ENCODE data around the gene PIM2.

PIM2 gene

GRCh38 chrX:48935301-48935670 is 16.5 kb upstream of the PIM2 start:
- no peak for DNase-seq

DNA sequence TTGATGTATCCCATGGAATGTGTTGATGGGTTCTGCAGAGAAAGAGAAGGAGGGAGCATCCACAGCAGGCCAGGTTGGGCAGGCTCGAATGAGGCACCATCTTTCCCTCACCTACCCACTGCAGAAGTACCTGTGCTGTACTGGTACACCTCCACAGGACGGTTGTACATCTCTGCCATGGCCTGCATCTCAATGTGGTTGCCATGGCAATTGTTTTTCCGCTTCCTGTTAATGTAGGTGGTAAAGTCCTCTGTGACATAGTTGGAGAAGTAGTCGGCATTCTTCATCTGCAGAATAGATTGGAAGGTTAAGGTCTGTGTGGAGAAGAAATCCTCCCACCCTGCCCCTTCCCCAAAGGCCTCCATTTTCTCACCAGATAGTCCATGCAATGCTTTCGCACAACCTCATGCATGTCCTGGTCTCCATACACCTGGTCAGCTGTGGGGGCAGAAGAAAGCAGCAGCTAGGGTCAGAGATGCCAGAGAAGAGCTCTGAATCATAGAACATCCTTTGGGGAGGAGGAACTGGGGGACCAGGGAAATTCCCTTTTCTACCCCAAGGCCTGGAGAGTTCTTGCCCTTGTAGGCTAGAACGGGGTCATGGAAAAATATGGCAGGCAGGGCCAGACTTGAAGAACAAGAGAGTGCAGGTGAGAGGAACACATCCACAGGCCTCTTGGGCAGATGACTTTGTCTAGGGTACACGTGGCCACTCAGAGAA is 15.9 kb upstream of the PIM2 start:
- no peak for DNase-seq

DNA sequence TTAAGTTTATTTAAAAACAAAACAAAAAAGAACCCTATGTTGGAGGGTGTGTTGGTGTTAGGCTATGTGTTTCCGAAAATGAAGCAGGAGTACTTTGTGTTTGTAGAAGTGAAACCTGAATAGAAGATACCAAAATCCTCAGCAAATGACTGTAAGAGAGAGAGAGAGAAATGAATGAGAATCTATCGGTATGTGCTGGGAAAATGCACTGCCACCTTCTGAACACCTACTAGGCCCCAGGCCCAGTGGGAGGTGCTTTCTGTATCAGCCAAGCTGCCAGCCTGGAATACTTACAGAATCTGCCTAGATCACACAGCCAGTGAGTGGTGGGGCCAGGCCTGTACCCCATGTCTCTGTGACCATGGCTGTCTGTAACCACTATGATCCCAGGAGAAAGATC is 14.9 kb upstream of the PIM2 start:
- DNase-seq: peak in 1 of 2 experiments; percentile 63

DNA sequence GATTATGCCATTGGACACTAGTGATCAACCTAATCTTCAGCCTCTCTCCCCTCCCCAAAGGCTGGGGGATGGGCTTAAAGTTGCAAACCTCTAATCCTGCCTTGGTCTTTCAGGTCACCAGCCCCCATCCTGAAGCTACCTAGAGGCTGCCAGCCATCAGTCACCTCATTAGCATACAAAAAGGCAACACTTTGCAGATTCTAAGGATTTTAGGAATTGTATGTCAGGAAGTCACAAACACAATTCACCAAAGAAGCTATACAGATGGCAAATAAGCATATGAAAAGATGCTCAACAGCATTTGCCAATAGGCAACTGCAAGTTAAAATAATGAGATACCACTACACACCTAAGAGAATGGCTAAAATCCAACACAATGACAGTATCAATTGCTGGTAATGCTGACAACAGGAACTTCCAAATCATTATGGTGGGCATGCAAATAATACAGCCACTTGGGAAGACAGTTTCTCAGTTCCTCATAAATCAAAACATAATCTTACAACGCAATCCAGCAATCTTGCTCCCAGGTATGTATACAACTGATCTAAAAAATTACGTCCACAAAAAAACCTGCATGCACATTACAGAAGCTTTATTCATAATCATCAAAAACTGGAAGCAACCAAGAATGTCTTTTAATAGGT is 9.0 kb upstream of the PIM2 start:
- DNase-seq: no peak

DNA sequence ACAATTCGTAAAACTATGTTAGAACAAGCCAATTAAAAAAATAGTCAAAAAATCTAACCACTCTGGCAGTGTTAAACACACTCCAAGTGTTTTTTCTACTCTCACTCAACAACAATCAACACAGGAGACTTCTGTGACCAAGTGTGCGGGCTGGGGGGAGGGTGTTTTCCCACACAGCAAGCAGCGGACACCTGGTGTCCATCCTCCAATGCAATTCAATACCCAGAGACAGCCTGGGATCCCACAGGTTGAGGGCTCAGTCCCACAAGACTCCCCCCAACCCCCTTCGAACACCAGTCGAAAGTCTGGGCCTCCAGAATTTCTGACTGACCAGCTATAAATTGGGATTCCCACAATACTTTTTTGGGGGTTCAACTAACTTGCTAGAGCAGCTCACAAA is 8.3 kb upstream of the PIM2 start:
- DNase-seq: no peak

DNA sequence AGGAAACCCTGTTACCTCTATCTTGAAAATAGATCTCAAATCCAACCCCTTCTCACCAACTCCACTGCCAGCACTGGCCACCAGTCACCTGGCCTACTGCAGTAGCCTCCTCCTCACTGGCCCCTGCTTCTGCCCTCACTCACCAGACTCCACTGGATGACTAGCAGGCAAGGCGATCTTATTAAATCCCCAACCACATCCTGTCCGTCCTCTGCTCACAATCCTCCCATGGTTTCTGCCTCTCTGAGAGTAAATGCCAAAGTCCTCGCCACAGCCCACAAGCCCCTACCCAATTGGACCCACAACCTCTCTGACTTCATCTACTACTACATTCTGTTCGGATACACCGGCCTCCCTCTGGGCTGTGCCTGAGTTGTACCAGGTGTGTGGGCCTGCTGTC is 5.4 kb upstream of the PIM2 start:
- DNase-seq: no peak

DNA sequence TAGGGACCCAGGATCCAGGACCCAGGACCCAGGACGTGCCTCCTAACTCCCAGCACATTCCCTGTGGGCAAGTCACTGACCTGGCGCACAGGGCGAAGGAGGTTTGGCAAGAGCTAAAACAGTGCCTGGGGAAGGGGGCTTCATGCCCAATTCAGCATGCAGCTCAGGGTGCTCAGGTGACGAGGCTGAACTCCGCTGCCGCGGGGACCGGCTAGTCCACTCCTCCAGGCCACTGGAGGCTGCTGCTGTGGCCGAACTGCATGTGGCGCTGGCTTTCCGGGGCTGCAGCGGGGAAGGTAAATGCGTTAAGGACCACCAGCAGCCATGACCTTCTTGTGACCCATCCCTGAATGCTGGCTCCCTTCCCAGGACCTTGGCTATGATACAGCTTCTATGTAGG is 4.9 kb upstream of the PIM2 start:
- DNase-seq: no peak

DNA sequence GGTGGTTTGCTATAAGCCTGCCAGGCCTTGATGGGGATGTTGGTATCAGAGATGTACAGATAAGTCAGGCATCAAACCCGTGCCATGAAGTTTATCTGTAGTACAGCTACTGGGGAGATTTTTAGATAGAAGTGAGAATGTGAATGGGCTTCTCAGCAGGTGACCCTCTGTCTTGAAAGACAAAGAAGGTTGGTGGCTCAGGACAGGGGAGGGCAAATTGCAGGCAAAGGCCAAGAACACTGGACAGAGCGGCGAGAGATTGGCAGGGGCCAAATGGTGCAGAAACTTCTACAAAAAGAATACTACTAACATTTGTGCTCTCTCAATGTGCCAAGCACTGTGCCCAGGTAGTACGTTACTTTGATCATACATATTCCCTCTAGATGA is 1.9 kb upstream of the PIM2 start:
- no peak for DNase-seq

GRCh38 chrX:48919947-48920717 is 1.3 kb upstream of the PIM2 start:
- no peak for DNase-seq

- peak; percentile 51 to 61 for DNase-seq
Observed at GRCh38 chrX:48919360-48919841, 577 bp upstream of the PIM2 start.

- no peak for DNase-seq
Observed at GRCh38 chrX:48918301-48918642, 552 bp downstream of the PIM2 start.

GRCh38 chrX:48917139-48918001 is 1.5 kb downstream of the PIM2 start:
- DNase-seq: peak; percentile 83 to 88

- no peak for DNase-seq
Observed at GRCh38 chrX:48914593-48915493, 4.0 kb downstream of the PIM2 start.

DNA sequence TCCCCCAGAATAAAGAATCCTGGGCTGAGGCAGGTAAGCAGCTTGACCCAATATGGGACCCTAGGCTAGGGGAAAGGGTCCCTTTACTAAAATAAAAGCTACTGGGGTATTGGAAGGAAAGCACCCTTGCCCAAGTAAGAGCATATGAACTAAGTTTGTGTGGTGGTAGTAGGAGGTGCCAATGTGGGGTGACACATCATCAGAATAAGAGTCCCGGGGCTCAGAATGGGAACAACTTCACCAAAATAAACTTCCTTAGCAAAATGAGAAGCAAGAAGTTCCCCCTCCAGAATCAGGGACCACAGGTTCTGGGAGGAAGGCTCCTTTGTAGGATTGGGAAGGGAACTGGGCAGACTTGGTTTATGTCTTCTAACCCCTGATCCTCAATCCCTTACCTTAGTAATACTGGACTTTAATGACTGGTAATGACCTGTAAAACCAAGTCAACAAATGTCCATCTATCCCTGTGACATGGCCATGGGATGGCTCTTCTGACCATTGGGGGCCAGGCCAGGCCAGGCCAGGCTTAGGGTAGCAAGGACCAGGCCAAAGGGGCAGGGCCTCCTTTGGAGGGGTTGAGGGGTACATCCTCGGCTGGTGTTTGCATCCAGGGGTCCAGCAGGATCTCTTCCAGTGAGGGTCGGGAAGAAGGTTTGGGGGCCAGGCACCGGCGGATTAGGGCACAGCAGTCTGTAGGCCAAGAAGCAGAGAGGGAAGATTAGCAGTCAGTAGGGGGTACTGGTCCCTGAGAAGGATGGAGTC is 5.0 kb downstream of the PIM2 start:
- DNase-seq: no peak

- peak; percentile 87 to 90 for DNase-seq
Observed at GRCh38 chrX:48911412-48912182, 7.2 kb downstream of the PIM2 start, which contains the start of gene SLC35A2. Gene SLC35A2 (minus strand): TSS chrX:48911646. CDS start chrX:48911636, 10 bp downstream.

DNA sequence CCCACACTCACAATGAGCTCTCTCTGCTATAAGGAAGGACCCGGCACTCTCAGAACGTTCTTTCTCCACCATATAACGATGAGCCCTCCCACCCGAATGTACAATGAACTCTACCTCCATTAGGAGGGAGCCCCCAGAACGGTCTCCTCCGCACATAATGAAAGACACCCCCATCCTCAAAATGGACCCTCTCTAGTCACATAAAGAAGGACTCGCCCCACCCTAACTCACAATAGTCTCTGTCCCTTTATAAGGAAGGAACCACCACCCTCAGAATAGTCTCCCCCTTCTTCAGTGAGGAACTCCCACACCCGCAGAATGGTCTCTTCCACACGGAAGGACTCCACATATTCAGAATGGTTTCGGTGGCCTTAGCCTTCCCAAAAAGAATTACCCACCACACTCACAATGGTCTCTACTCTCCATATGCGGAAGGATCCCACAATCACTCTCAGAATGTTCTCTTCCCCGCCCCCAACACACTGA is 7.9 kb downstream of the PIM2 start:
- DNase-seq: no peak

DNA sequence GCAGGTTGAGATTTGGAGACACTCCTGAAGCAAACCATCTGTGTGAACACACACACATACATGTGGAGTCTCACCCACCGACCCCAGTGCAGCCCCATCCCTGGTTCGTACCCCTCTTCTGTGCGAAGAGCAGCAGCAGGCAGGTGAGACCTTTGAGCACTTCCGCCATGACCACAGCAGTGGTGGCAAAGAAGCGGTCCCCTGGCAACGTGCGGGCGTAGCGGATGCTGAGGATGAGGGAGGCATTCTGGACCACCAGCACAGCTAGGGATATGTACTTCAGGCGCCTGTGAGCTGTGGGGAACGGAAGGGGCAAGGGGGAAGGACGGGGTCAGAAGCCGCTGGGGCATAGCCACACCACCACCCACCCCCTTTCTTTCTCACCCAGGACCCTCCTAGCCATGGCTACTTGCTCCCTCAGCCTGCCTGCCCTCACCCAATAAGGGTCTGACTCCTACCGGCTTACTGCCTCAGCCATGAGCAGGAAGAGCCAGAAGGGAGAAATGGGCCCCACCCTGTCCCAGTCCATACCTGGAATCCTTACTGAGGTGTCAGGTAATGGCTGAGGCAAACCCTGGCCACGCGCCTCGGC is 9.0 kb downstream of the PIM2 start:
- DNase-seq: no peak

DNA sequence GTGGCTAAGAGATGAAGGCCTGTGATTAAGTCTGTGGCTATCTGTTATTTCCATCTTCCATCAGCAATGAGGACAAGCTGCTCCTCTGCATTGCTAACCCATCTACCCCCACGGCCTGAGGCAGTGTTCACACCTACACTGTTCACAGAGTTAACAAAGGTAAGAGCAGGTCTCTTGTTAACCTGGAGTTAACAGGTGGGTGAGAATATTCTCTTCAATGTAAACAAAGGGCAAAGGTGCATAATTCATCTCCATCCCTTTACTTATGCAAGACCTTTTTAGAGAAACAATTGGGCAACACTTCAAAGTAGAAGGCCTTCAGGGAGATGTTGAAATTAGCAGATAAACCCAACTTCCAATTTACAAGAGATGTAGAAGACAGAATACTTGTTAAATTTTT is 10.2 kb downstream of the PIM2 start:
- DNase-seq: no peak

- DNase-seq: no peak
Observed at GRCh38 chrX:48905090-48905790, 13.6 kb downstream of the PIM2 start.

Measured in activated CD4-positive, alpha-beta T cell treated with anti-CD3 and anti-CD28 coated beads, Interleukin-2, amount 50 U/mL, for 48 hours (primary cell).